GM19238 (cell line): ENCODE data around the gene VPS26A.
A peak's percentile ranks its signal among the peaks of the same experiment; 100 is the strongest.

Source experiments
- DNase-seq: peaks from one replicate; pipeline ENCODE4 v3.0.0; 2011; ENCODE audit warnings: low spot score; ENCODE audit not compliant: insufficient read length

The VPS26A gene

GRCh38 chr10:69123747-69124562, at the start of gene VPS26A:
Gene VPS26A, plus strand, starts transcription at chr10:69124178. Its CDS starts 100 bp downstream, at chr10:69124278.
- peak; percentile 95 for DNase-seq

GRCh38 chr10:69074532-69074931, 49.4 kb upstream of the VPS26A start:
- DNase-seq: no peak

GRCh38 chr10:69075431-69075830, 48.5 kb upstream of the VPS26A start:
- no peak for DNase-seq

- DNase-seq: no peak
Measured at GRCh38 chr10:69078311-69078710, 45.7 kb upstream of the VPS26A start.

- DNase-seq: no peak
Measured at GRCh38 chr10:69080226-69080625, 43.8 kb upstream of the VPS26A start.

- no peak for DNase-seq
Measured at GRCh38 chr10:69086001-69086509, 37.9 kb upstream of the VPS26A start.

GRCh38 chr10:69087590-69088470, 36.1 kb upstream of the VPS26A start, which contains the start of gene SRGN:
Gene SRGN, plus strand, starts transcription at chr10:69088103. Its CDS starts 55 bp downstream, at chr10:69088158.
- DNase-seq: peak; percentile 41

GRCh38 chr10:69088471-69088769, 35.6 kb upstream of the VPS26A start:
- no peak for DNase-seq

- no peak for DNase-seq
Measured at GRCh38 chr10:69088801-69089501, 35.0 kb upstream of the VPS26A start.

- no peak for DNase-seq
Measured at GRCh38 chr10:69089638-69090599, 34.1 kb upstream of the VPS26A start.

- no peak for DNase-seq
Measured at GRCh38 chr10:69090685-69091084, 33.3 kb upstream of the VPS26A start.

GRCh38 chr10:69091143-69091651, 32.8 kb upstream of the VPS26A start:
- no peak for DNase-seq

- DNase-seq: peak; percentile 16
Measured at GRCh38 chr10:69092959-69093850, 30.8 kb upstream of the VPS26A start.

GRCh38 chr10:69093933-69094332, 30.0 kb upstream of the VPS26A start:
- DNase-seq: no peak

GRCh38 chr10:69096045-69096444, 27.9 kb upstream of the VPS26A start:
- DNase-seq: no peak

- DNase-seq: no peak
Measured at GRCh38 chr10:69097729-69098128, 26.2 kb upstream of the VPS26A start.

- DNase-seq: no peak
Measured at GRCh38 chr10:69100136-69100872, 23.7 kb upstream of the VPS26A start.

- DNase-seq: no peak
Measured at GRCh38 chr10:69101451-69102095, 22.4 kb upstream of the VPS26A start.
